HG03460 (cell line): ENCODE measurements around the gene ACADS.

ENCODE experiments used
- ATAC-seq: cut with Tn5 transposase; IDR thresholded peaks from one replicate; pipeline ENCODE4 v1.9.1; 2021; ENCODE audit not compliant: unreplicated experiment

ACADS gene

GRCh38 chr12:120725659-120726509 is at the start of gene ACADS:
Gene ACADS, plus strand, starts transcription at chr12:120725826. Its CDS starts 60 bp downstream, at chr12:120725886.
- peak; percentile 91 for ATAC-seq

GRCh38 chr12:120677765-120678473 is 47.7 kb upstream of the ACADS start:
- peak; percentile 64 for ATAC-seq

- peak; percentile 9 for ATAC-seq
Measured at GRCh38 chr12:120678572-120678971, 47.1 kb upstream of the ACADS start.

GRCh38 chr12:120680165-120680738 is 45.4 kb upstream of the ACADS start:
- ATAC-seq, result no peak

GRCh38 chr12:120684523-120684932 is 41.1 kb upstream of the ACADS start:
- no peak for ATAC-seq

- ATAC-seq, result no peak
Measured at GRCh38 chr12:120685522-120685921, 40.1 kb upstream of the ACADS start.

DNA sequence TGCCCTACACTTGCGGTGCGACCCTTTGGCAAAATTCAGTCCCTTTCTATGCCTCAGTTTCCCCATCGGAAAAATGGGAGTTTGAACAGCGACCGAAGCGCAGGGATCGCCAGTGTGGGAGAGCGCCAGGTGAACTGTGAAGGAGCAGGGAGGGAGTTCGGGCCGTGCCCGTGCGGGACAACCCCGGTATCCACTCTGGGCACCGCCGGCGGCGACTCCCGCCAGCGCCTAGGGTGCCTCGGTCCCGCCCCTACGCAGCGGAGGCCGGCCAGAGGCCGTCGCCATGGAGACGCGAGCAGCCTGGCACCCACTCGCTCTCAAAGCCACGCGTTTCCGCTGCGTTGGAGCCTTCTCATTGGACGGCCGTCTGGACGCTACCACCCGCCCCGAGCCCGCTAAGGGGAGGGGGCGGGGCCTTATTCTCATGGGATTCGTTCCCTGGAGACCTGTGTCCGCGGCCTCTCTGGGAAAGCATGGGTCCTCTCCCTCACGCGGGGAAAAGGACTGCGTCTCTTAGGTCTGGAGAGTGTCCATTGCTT is 39.4 kb upstream of the ACADS start:
- peak; percentile 66 for ATAC-seq

GRCh38 chr12:120686690-120687577 is 38.7 kb upstream of the ACADS start, which contains the start of gene MLEC:
Gene MLEC, plus strand, starts transcription at chr12:120687149. Its CDS starts 148 bp downstream, at chr12:120687297.
- peak; percentile 59 for ATAC-seq

GRCh38 chr12:120687578-120688289 is 37.9 kb upstream of the ACADS start:
- no peak for ATAC-seq

- ATAC-seq, result no peak
Measured at GRCh38 chr12:120688527-120689071, 37.0 kb upstream of the ACADS start.

DNA sequence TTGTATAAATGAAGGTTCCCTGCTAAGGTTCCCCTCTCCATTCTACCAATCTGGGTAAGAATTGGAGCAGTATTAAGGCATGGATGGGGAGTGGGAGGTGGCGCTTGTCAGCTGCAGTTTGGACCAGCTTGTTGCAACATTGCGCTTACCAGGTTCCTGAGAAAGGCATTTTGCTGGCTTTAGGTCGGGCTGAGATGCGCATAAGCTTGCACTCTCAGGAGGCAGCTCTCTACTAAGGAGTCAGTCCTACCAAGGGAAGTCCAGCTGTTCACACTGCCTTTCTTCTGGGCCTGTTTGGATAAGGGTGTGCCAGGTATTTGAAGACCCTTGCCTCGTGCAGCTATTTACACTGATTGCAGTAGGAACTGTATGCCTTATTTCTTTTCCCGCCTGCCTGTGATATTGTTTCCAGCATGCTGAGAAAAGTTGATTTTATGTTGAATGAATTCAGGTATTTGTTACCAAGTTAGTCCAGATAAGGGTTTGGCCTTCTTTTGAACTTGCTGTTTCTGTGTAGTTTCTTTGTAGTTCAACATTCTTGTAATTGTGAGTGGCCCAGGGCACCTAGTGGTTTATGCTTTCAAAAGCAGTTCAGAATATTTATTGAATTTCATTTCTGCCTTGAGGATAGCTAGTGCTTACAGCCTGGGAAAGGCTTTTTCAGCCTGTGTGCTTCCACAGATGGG is 36.1 kb upstream of the ACADS start:
- no peak for ATAC-seq

DNA sequence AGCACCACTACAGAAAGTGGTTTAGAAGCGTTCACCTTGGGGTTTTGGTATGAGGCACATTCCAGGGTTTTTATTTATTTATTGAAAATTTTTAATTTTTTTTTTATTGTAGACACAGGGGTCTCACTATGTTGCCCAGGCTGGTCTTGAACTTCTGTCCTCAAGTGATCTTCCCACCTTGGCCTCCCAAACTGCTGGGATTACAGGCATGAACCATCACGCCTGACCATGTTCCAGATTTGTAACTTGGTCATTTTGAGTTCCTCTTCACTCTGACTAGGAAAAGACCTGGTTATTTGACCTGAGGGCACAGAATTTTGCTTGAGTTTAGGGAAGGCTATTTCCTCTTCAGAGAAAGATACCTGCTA is 35.6 kb upstream of the ACADS start:
- ATAC-seq, result no peak

DNA sequence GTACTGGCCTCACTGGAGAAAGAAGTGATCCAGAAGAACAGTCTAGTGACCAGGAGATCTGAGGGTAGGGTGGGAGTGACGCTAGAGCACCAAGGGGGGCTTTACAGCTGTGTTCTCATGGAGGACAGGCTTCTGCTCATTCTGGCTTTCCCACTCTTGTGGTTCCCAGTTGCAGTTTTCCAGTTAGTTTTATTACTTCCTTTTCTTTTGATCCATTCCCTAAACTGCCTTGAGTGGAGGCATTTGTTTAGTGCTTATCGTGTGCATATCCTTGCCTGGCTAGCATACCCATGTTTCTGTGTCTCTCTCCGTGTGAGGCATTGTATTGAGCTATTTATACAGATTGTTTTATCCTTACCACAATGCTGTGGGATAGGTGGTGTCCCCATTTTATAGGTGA is 34.6 kb upstream of the ACADS start:
- no peak for ATAC-seq

DNA sequence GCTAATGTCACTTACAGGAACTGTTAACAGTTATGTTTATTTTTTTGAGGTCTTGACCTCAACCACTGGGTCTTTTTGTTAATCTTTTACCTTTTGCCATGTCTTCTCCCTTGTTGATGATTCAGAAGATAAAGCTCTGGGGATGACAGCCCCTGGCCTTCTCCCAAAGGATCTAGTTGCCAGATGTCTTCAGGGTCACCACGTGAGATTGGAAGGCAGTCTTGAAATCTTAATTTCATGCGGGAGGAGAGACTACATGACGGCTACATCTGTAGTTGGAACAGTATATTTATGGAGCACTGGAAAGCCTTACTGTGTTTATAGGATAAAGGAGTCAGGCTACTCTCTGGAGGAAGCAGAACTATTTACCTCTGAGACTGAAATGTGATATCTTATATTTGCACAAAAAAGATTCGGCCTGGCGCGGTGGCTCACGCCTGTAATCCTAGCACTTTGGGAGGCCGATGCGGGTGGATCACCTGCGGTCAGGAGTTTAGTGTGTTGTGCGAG is 33.0 kb upstream of the ACADS start:
- no peak for ATAC-seq

- no peak for ATAC-seq
Measured at GRCh38 chr12:120693848-120694247, 31.8 kb upstream of the ACADS start.

- ATAC-seq, result no peak
Measured at GRCh38 chr12:120696626-120697025, 29.0 kb upstream of the ACADS start.

GRCh38 chr12:120697344-120697743 is 28.3 kb upstream of the ACADS start:
- ATAC-seq, result no peak

DNA sequence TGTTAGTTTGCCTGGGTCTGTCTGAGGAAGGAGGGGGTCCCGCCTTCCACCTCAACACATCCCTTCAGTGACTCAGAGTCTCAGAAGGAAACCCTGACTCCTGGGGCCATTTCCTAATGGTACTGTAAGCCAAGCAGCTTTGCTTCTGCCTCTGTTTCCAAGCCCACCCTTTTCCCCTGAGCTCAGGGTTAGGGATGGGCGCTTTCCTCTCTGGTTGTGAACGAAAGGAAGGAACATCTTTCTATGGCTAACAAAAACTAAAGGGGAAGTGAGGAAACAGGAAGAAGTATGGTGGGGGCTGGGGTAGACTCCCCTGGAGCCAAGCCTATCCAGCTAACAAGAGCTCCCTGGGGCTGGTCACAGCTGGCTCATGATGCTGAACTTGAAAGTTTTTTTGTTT is 27.0 kb upstream of the ACADS start:
- ATAC-seq, result no peak

DNA sequence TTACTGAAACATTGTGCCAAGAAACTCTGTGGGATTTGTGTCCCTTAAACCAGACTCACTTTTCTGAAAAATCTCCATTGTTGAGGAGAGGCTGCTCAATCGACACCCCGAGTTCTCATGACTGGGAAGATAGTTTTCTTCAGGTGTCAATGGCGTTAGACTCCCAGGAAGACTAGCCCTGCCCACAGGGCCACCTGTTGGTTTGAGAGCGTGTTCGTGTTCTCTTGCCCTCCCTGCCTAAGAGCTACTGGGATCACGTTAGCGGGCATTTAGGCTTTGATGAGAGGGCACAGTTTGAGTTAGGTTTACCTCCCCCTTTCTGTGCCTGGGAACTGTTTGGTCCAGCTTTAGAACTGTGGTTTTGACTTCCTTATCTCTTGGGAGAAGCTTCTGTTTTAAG is 26.1 kb upstream of the ACADS start:
- no peak for ATAC-seq
